Stomach (tissue), 9 donors: ENCODE data around the gene WDR35. TPM values are rescaled to one million over a fixed set of nuclear protein-coding genes. Genes with fewer than 3 reads are reported as not detected.

Source experiments
- DNase-seq, 2 donors: peaks; one replicate each; pipeline versions ENCODE4 v3.0.0 to v3.0.0-alpha.2; 2013 to 2019
- H3K27ac ChIP-seq, 5 donors: fragments of 200-600 bp in 4 of 5; sonication (generic) in 4 of 5; one replicate each; pipeline ENCODE4 v1.5.1; 2013 to 2019; ENCODE audit warnings: mild to moderate bottlenecking in 1 of 5, moderate library complexity in 1 of 5
- H3K27me3 ChIP-seq, 3 donors: fragments of 200-600 bp; sonication (generic); one replicate each; pipeline ENCODE4 v1.5.1; 2017 to 2019; ENCODE audit warnings: mixed run types in 1 of 3
- H3K36me3 ChIP-seq, 4 donors: fragments of 200-600 bp; sonication (generic); 1 replicate in 3 of 4; 2 replicates in 1 of 4; pipeline ENCODE4 v1.5.1; 2016 to 2019
- H3K4me1 ChIP-seq, 4 donors: fragments of 200-600 bp; sonication (generic); one replicate each; pipeline ENCODE4 v1.5.1; 2016 to 2019
- H3K4me3 ChIP-seq, 4 donors: fragments of 200-600 bp; sonication (generic) in 3 of 4; one replicate each; pipeline ENCODE4 v1.5.1; 2016 to 2019; ENCODE audit warnings: mild to moderate bottlenecking in 1 of 4
- H3K9me3 ChIP-seq, 4 donors: fragments of 200-600 bp; sonication (generic); one replicate each; pipeline ENCODE4 v1.5.1; 2016 to 2019
- EP300 ChIP-seq: sonication (generic); formaldehyde crosslinking; IDR thresholded peaks from one replicate; pipeline ENCODE4 v1.6.1; 2017; ENCODE audit warnings: antibody characterized with exemption
- POLR2A ChIP-seq, 4 donors: fragments of 450-650 bp; IDR thresholded peaks; one replicate each; pipeline ENCODE4 v1.6.1; 2016; ENCODE audit warnings: antibody characterized with exemption in 4 of 4, control low read depth in 2 of 4, mild to moderate bottlenecking in 1 of 4, moderate library complexity in 1 of 4
- POLR2AphosphoS5 ChIP-seq, 3 donors: sonication (generic); formaldehyde crosslinking; IDR thresholded peaks; one replicate each; pipeline ENCODE4 v1.6.1; 2016; ENCODE audit warnings: antibody characterized with exemption in 3 of 3
- WGBS, 5 donors: extraction: QIAGEN DNeasy Blood & Tissue Kit in 3 of 5; methylation state at CpG; one replicate each; pipeline versions ENCODE4 v1.1.5 to v1.1.7; 2013 to 2018; 5-methylcytosine and 5-hydroxymethylcytosine counted together
- intact Hi-C: fragments of 100-400 bp; cut with DNase I; formaldehyde crosslinking; loops from one replicate; pipeline ENCODE4 v1.15.1; 2023; ENCODE audit warnings: low total_unique reads
- polyA plus RNA-seq, 3 donors: library from polyadenylated mRNA; stranded (reverse); fragments of 200-250 nt; gene quantifications; one replicate each; pipeline ENCODE4 v1.2.3, GENCODE V29; 2013
- total RNA-seq, 5 donors: library from RNA; depleted of rRNA; stranded (reverse); fragments of >200 nt; gene quantifications; one replicate each; pipeline versions ENCODE4 v1.1.0 to v1.2.3, GENCODE V29; 2014 to 2016
- TF ChIP-seq, protein P1 (sequence below), 7 experiments: fragments of 450-650 bp in 4 of 7; fragments of 200-600 bp in 3 of 7; sonication (generic) in 3 of 7; IDR thresholded peaks; one replicate each; pipeline ENCODE4 v1.5.1; 2016 to 2019; ENCODE audit warnings: antibody characterized with exemption in 7 of 7, control low read depth in 2 of 7, mild to moderate bottlenecking in 1 of 7
- donor health status: healthy with polysubstance abuse.
- donor health status: Bipolar disorder and iron deficiency.
- donor health status: healthy.

Gene WDR35
- total and polyA plus RNA-seq, 8 donors = under 0.01 to 28.3 (median 3.5) TPM

DNA sequence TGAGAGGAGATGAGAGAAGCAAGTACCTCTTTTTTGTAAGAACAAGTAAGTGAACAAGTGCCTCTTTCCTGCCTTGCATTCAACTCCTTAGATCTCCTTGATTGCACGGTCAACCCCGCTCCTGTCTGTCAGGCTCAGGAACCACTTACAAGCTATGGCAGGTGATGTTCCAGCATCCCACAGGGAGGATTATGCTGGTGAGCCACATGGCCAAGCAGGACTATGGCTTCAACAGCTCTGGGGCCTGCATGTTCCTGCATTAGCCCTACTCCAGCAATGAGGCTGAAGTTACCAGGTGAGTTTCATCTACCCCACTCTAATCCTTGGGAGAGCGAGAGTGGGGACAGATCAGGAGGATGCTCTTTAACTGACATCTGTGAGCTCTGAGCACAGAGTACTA is 117.6 kb downstream of the WDR35 start:
- no peaks in the 10 kb centered on the region for H3K9me3 ChIP-seq
- H3K36me3 ChIP-seq = no peaks in the 10 kb centered on the region
- no peak for DNase-seq
- H3K4me1 ChIP-seq = peaks cover 0 to 14% (median 11%) of the 10 kb centered on the region in 4 donors
- no peak for TF ChIP-seq EP300
- TF ChIP-seq POLR2A (IDR thresholded peaks at IDR 0.05) = no peak
- no peak for TF ChIP-seq POLR2AphosphoS5 (IDR thresholded peaks at IDR 0.05)
- TF ChIP-seq, protein P1, sequence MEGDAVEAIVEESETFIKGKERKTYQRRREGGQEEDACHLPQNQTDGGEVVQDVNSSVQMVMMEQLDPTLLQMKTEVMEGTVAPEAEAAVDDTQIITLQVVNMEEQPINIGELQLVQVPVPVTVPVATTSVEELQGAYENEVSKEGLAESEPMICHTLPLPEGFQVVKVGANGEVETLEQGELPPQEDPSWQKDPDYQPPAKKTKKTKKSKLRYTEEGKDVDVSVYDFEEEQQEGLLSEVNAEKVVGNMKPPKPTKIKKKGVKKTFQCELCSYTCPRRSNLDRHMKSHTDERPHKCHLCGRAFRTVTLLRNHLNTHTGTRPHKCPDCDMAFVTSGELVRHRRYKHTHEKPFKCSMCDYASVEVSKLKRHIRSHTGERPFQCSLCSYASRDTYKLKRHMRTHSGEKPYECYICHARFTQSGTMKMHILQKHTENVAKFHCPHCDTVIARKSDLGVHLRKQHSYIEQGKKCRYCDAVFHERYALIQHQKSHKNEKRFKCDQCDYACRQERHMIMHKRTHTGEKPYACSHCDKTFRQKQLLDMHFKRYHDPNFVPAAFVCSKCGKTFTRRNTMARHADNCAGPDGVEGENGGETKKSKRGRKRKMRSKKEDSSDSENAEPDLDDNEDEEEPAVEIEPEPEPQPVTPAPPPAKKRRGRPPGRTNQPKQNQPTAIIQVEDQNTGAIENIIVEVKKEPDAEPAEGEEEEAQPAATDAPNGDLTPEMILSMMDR (IDR thresholded peaks at IDR 0.05) = no peak
- intact Hi-C loops = no loop called here
- 77 to 81% (median 80%) methylated on average over 3 of the region's 3 CpGs for WGBS, 5 donors
- H3K27ac ChIP-seq = no peak overlapping the region
- no peak overlapping the region for H3K4me3 ChIP-seq
- H3K27me3 ChIP-seq = peaks cover 0 to 9% (median 0%) of the 10 kb centered on the region in 3 donors

DNA sequence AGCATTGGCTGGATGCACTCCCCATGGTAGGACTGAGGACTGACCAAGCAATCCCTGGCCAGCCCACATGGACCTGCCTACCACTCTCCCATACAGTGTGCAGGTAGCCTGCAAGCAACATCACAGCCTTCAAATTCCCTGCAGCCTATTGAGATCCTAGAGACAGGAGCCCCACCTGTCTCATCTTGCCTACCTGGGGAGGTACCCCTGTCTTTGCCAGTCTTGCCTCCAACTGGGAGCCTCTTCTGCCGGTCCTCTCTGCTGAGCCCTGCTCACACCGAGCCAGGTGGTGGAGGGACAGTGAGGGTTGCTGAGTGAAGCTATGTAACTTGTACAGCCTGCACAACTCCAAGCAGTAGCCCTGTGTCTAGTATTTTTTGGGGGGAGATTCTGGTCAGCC is 118.1 kb downstream of the WDR35 start:
- TF ChIP-seq EP300 (no peak), POLR2A (IDR thresholded peaks at IDR 0.05) (no peak), POLR2AphosphoS5 (IDR thresholded peaks at IDR 0.05) (no peak)
- TF ChIP-seq, protein P1 (IDR thresholded peaks at IDR 0.05) = no peak
- Histone ChIP-seq H3K9me3 (no peaks in the 10 kb centered on the region), H3K4me3 (no peak overlapping the region), H3K27ac (no peak overlapping the region), H3K27me3 (peaks cover 0 to 9% (median 0%) of the 10 kb centered on the region in 3 donors), H3K4me1 (peaks cover 0 to 14% (median 11%) of the 10 kb centered on the region in 4 donors), H3K36me3 (no peaks in the 10 kb centered on the region)
- WGBS, 5 donors = 88 to 100% (median 95%) methylated on average over 2 of the region's 2 CpGs
- DNase-seq = no peak
- intact Hi-C loops = no loop called here

DNA sequence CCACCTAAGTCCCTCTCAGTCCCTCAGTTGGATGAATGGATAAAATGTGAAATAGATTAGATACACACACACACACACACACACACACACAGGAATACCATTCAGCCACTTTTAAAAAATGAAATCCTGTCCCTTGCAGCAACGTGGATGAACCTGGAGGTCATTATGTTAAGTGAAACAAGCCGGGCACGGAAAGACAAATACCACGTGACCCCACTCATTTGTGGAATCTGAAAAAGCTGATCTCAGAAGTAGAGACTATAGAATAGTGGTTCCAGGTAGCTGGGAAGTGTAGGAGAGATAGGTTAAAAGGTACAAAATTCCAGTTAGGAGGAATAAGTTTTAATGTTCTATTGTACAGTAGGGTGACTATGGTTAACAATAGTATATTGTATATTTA is 119.1 kb downstream of the WDR35 start:
- no peak overlapping the region for H3K27ac ChIP-seq
- no peaks in the 10 kb centered on the region for H3K36me3 ChIP-seq
- peaks cover 0 to 14% (median 11%) of the 10 kb centered on the region in 4 donors for H3K4me1 ChIP-seq
- no peak for DNase-seq
- no peaks in the 10 kb centered on the region for H3K9me3 ChIP-seq
- TF ChIP-seq, protein P1 (IDR thresholded peaks at IDR 0.05) = no peak
- 67 to 83% (median 76%) methylated on average over 4 of the region's 4 CpGs for WGBS, 5 donors
- peaks cover 0 to 9% (median 0%) of the 10 kb centered on the region in 3 donors for H3K27me3 ChIP-seq
- H3K4me3 ChIP-seq = no peak overlapping the region
- intact Hi-C loops = no loop called here

DNA sequence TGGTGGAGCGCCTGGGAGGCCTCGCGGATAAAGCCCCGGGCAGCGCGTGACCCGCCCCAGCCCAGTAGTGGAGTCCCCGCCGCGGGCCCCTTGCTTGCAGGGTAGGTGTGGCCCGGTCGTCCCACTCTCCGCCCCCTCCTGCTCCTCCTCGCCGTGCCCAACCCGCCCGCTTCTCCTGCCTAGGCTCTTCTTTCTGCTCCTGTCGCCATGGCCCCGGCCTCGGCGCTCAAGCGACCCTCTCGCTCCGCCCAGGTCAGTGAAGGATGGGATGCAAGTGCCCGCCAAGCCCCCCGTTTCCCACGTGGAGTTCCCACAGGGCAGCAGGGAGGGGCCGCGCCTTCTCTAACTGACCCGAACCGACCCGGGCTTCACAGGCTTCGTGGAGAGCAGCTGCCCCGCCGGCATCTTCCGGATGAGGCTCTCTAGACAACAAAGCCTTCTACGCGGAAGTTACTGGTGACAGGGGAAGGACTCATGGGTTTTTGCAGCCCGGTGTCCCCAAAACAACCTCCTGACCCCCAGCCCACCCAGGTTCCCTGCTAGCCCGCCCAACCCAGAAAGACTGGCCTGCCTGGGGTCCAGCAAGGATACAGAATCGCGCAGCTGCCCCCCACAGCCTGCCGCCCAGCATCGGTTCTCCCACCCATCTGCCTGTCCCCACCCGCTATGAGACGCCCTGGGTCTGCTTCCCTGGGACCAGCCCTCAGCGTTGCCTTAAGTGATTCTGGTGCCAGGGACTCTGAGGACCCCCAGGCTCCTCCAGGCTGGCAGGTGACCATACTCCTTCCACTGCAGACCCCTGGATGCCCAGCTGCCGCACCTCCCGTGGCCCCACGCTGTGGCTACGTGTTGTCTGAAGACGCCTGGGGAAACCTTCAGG is 121.0 kb downstream of the WDR35 start:
- WGBS, 5 donors = 21 to 34% (median 24%) methylated on average over 27 to 52 of the region's 52 CpGs
- Histone ChIP-seq H3K27me3 (peaks cover 0 to 9% (median 0%) of the 10 kb centered on the region in 3 donors), H3K9me3 (no peaks in the 10 kb centered on the region), H3K4me1 (peaks cover 0 to 17% (median 13%) of the 10 kb centered on the region in 4 donors), H3K36me3 (no peaks in the 10 kb centered on the region), H3K27ac (peak overlapping the region in 2 of 5 donors; percentile 30 to 61), H3K4me3 (peak overlapping the region; percentile 41 to 53 (median 47))
- DNase-seq = peak; percentile 54 to 89
- intact Hi-C loops = loop anchor here (10.0 kb wide), 1 partner anchor 514 kb away; the partner anchor contains the start of gene OSR1
- TF ChIP-seq, protein P1 (IDR thresholded peaks at IDR 0.05) = no peak
- no peak for TF ChIP-seq EP300
- no peak for TF ChIP-seq POLR2AphosphoS5 (IDR thresholded peaks at IDR 0.05)
- TF ChIP-seq POLR2A (IDR thresholded peaks at IDR 0.05) = no peak
